ENCODE measurements around the gene CKLF. TPM values are rescaled to one million over a fixed set of nuclear protein-coding genes. Genes with fewer than 3 reads are reported as not detected.
"Not testable (repeated sequence)": the region's sequence is repeated elsewhere in the genome, so short reads cannot be mapped to it uniquely, and the experiment has no call there.

CKLF gene
- total RNA-seq, 6 donors from 2014 or later, result 18.2 to 71.7 (median 47.4) TPM

DNA sequence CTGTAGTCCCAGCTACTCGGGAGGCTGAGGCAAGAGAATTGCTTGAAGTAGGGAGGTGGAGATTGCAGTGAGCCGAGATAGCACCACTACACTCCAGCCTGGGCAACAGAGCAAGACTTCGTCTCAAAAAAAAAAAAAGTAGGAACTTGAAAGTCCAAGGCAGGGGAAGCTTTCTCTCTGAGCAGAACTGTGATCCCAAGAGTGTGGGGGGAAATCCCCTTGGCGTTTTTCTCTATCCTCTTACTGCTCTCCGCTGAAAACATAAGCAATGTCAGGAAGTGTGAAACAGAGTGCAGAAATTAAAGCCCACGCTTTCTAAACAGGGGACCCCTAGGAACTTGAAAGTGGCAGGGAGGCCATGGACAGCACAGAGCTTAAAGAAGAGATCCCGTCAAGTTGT lies 42.4 kb downstream of the CKLF start:
- 60 to 64% methylated on average over 7 of the region's 7 CpGs for WGBS, 2 donors
- Histone ChIP-seq H3K27me3 (no peaks in the 10 kb centered on the region), H3K36me3 (no peaks in the 10 kb centered on the region), H3K27ac (no peak overlapping the region), H3K4me3 (no peak overlapping the region), H3K4me1 (peaks cover 0 to 4% (median 1%) of the 10 kb centered on the region in 4 donors), H3K9me3 (no peaks in the 10 kb centered on the region)
- no peak for TF ChIP-seq POLR2A (IDR thresholded peaks at IDR 0.05)
- TF ChIP-seq, protein P1, sequence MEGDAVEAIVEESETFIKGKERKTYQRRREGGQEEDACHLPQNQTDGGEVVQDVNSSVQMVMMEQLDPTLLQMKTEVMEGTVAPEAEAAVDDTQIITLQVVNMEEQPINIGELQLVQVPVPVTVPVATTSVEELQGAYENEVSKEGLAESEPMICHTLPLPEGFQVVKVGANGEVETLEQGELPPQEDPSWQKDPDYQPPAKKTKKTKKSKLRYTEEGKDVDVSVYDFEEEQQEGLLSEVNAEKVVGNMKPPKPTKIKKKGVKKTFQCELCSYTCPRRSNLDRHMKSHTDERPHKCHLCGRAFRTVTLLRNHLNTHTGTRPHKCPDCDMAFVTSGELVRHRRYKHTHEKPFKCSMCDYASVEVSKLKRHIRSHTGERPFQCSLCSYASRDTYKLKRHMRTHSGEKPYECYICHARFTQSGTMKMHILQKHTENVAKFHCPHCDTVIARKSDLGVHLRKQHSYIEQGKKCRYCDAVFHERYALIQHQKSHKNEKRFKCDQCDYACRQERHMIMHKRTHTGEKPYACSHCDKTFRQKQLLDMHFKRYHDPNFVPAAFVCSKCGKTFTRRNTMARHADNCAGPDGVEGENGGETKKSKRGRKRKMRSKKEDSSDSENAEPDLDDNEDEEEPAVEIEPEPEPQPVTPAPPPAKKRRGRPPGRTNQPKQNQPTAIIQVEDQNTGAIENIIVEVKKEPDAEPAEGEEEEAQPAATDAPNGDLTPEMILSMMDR (IDR thresholded peaks at IDR 0.05), result no peak
- no peak for TF ChIP-seq EP300 (IDR thresholded peaks at IDR 0.05)
- TF ChIP-seq POLR2AphosphoS5 (IDR thresholded peaks at IDR 0.05), result no peak
- ATAC-seq (ENCODE audit: low FRiP score in 2 of 2), result no peak
- DNase-seq, result no peak

DNA sequence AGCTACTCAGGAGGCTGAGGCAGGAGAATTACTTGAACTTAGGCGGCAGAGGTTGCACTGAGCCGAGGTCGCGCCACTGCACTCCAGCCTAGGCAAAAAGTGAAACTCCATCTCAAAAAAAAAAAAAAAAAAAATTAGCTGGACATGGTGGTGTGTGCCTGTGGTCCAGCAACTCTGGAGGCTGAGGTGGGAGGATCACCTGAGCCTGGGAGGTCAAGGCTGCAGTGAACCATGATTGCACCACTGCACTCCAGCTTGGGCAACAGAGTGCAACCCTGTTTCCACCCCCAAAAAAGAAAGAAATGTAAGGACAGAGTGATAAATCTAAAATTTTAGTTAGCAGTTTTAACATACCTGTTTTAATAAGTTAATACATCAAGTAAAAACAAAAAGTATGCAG lies 44.2 kb downstream of the CKLF start:
- H3K4me1 ChIP-seq; H3K36me3 ChIP-seq; DNase-seq; ATAC-seq (ENCODE audit: low FRiP score in 2 of 2); H3K27me3 ChIP-seq; H3K9me3 ChIP-seq; H3K4me3 ChIP-seq; H3K27ac ChIP-seq: not testable (repeated sequence)
- WGBS, 2 donors, result 98% methylated on average over 4 of the region's 4 CpGs

DNA sequence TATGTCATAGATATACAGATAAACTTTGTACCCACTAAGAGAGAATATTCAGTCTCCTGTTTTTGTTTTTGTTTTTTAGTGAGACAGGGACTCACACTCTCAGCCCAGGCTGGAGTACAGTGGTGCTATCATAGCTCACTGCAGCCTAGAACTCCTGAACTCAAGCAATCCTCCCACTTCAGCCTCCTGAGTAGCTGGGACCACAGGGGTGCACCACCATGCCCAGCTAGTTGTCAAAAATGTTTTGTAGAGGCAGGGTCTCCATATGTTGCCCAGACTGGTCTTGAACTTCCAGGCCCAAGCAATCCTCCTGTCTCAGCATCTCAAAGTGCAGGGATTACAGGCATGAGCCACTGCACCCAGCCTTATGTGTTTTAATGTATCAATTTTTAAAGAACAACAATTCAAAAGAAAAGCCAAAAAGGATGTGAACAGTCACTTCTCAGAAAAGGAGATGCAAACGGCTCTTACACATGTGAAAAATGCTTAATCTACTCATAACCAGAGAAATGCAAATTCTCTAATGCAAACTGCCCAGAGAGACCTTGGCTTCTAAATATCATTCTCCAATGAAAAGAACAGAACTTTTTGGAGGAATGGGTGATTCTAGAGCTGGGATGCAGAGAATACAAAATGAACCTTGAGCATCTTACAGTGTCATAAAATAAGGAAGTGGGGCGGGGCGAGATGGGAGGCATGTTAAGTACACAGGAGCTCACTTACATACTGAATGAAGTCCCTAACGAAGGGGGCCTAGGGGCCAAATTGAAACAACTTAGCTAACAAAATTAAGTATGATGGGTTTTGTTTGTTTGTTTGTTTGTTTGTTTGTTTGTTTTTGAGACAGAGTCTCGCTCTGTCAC lies 44.8 kb downstream of the CKLF start:
- Histone ChIP-seq H3K4me3 (no peak overlapping the region), H3K4me1 (no peaks in the 10 kb centered on the region), H3K36me3 (no peaks in the 10 kb centered on the region), H3K9me3 (no peaks in the 10 kb centered on the region), H3K27ac (no peak overlapping the region), H3K27me3 (no peaks in the 10 kb centered on the region)
- 81 to 82% methylated on average over 5 of the region's 5 CpGs for WGBS, 2 donors
- ATAC-seq (ENCODE audit: low FRiP score in 2 of 2), result no peak
- no peak for TF ChIP-seq POLR2AphosphoS5 (IDR thresholded peaks at IDR 0.05)
- no peak for TF ChIP-seq EP300 (IDR thresholded peaks at IDR 0.05)
- TF ChIP-seq, protein P1 (IDR thresholded peaks at IDR 0.05), result no peak
- TF ChIP-seq POLR2A (IDR thresholded peaks at IDR 0.05), result no peak
- DNase-seq, result no peak

DNA sequence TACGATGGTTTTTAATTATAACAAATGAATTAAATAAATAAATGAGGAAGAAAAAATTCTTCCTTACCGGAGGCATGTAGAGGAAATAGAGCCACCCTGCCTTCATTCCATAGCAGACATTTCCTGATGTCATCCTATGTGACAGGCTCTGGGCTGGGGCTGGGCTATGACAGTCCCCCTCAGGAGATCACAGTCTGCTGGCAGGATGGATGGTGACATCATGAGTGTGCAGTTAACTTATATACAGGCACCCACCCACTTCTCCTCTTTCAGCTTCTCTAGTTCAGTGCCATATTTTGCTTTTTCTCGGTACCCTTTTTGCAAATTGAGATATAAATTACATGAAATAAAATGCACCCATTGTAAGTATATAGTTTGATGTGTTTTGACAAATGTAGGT lies 45.7 kb downstream of the CKLF start:
- 57 to 58% methylated on average over 3 of the region's 3 CpGs for WGBS, 2 donors
- DNase-seq (no peak), ATAC-seq (ENCODE audit: low FRiP score in 2 of 2) (no peak)
- Histone ChIP-seq H3K27me3 (no peaks in the 10 kb centered on the region), H3K9me3 (no peaks in the 10 kb centered on the region), H3K4me1 (no peaks in the 10 kb centered on the region), H3K4me3 (no peak overlapping the region), H3K27ac (no peak overlapping the region), H3K36me3 (no peaks in the 10 kb centered on the region)
- no peak for TF ChIP-seq POLR2AphosphoS5 (IDR thresholded peaks at IDR 0.05)
- TF ChIP-seq EP300 (IDR thresholded peaks at IDR 0.05), result no peak
- TF ChIP-seq POLR2A (IDR thresholded peaks at IDR 0.05), result no peak
- TF ChIP-seq, protein P1 (IDR thresholded peaks at IDR 0.05), result no peak

DNA sequence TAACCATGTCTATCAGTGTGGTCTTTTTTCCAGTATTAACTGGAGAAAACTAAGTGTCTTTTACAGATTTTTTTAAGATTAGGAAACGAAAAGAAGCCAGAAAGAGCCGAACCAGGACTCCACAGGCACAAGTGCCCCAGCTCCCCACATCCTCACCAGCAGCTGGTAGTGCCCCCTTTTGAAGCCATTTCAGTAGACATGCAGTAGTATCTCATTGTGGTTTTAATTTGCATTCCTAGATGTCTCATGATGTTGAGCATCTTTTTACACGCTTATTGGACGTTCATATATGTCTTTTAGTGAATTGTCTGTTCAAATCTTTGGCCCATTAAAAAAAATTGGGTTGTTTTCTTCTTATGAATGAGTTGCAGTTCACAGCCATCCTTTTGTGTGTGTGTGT lies 47.4 kb downstream of the CKLF start:
- Histone ChIP-seq H3K4me3 (no peak overlapping the region), H3K27ac (no peak overlapping the region), H3K4me1 (peaks cover 7 to 12% (median 8%) of the 10 kb centered on the region in 4 donors), H3K9me3 (no peaks in the 10 kb centered on the region), H3K36me3 (no peaks in the 10 kb centered on the region), H3K27me3 (no peaks in the 10 kb centered on the region)
- no peak for ATAC-seq (ENCODE audit: low FRiP score in 2 of 2)
- DNase-seq, result no peak
- TF ChIP-seq EP300 (IDR thresholded peaks at IDR 0.05) (no peak), POLR2A (IDR thresholded peaks at IDR 0.05) (no peak), POLR2AphosphoS5 (IDR thresholded peaks at IDR 0.05) (no peak)
- TF ChIP-seq, protein P1 (IDR thresholded peaks at IDR 0.05), result no peak
- WGBS, 2 donors, result 89 to 93% methylated on average over 4 of the region's 4 CpGs
